Body of pancreas (tissue), 4 donors: ENCODE results near the gene DOCK4. TPM values are rescaled to one million over a fixed set of nuclear protein-coding genes. Genes with fewer than 3 reads are reported as not detected.

Experiments used
- ATAC-seq: fragments of 150-250 bp; one replicate; pipeline ENCODE4 v1.9.1; 2016
- DNase-seq, 4 donors: peaks; one replicate each; pipeline ENCODE4 v3.0.0-alpha.2; 2019
- H3K27ac ChIP-seq, 4 donors: fragments of 200-600 bp; sonication (generic); 1 replicate in 3 of 4; 2 replicates in 1 of 4; pipeline versions ENCODE4 v1.5.1 to v1.6.1; 2016 to 2019; ENCODE audit warnings: mild to moderate bottlenecking in 1 of 4, mixed read lengths in 1 of 4, moderate library complexity in 1 of 4
- H3K27me3 ChIP-seq, 2 donors: fragments of 200-600 bp; sonication (generic); one replicate each; pipeline ENCODE4 v1.6.0; 2016; ENCODE audit warnings: mild to moderate bottlenecking in 1 of 2
- H3K36me3 ChIP-seq, 2 donors: fragments of 200-600 bp; sonication (generic); replicated peaks in 1 of 2; 2 replicates each; pipeline ENCODE4 v1.5.1; 2016; ENCODE audit warnings: low read depth in 2 of 2; ENCODE audit not compliant: insufficient read depth in 1 of 2
- H3K4me1 ChIP-seq: fragments of 200-600 bp; sonication (generic); one replicate; pipeline ENCODE4 v1.6.0; 2016
- H3K4me3 ChIP-seq, 2 donors: fragments of 200-600 bp; sonication (generic); 1 replicate in 1 of 2; 2 replicates in 1 of 2; pipeline ENCODE4 v1.5.1; 2016 to 2019
- H3K9me3 ChIP-seq, 3 donors: fragments of 200-600 bp; sonication (generic); 1 replicate in 2 of 3; 2 replicates in 1 of 3; pipeline ENCODE4 v1.5.1; 2016
- POLR2A ChIP-seq, 3 donors: fragments of 450-650 bp; IDR thresholded peaks; one replicate each; pipeline ENCODE4 v1.6.1; 2016; ENCODE audit warnings: antibody characterized with exemption in 3 of 3, mild to moderate bottlenecking in 2 of 3
- WGBS, 2 donors: methylation state at CpG; one replicate each; pipeline ENCODE4 v1.1.5; 2017; 5-methylcytosine and 5-hydroxymethylcytosine counted together
- intact Hi-C: fragments of 100-400 bp; cut with DNase I; formaldehyde crosslinking; loops from one replicate; pipeline ENCODE4 v1.15.1; 2023
- total RNA-seq, 2 donors: library from RNA; depleted of rRNA; stranded (reverse); fragments of >200 nt; gene quantifications; one replicate each; pipeline ENCODE4 v1.1.0, GENCODE V29; 2016
- TF ChIP-seq, protein P1 (sequence below), 7 experiments: fragments of 450-650 bp in 4 of 7; fragments of 200-600 bp in 3 of 7; sonication (generic) in 3 of 7; IDR thresholded peaks; one replicate each; pipeline ENCODE4 v1.5.1; 2016 to 2019; ENCODE audit warnings: antibody characterized with exemption in 7 of 7

The DOCK4 gene
- total RNA-seq, 2 donors from 2014 or later = 24.9 to 34.6 TPM

DNA sequence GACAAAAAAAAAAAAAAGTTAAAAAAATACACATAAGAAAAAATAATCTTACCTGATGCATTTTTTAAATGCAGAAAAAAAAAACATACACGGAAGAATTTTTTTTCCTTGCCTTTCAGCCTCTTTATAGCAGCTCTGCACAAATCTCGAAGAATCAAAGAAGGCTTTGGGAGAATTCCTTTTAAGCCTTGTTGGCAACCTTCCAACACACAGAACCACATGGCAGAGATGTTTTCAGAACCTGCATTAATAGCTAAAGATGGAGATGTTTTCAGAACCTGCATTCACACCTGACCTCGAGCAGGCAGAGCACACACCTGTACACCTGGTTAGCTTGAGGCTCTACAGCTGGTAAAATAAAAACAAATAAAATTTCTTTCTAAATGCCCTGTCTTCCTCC lies 65.6 kb downstream of the DOCK4 start:
- no peaks in the 10 kb centered on the region for H3K9me3 ChIP-seq
- DNase-seq (no peak), ATAC-seq (no peak)
- no peak overlapping the region for H3K4me3 ChIP-seq
- WGBS, 2 donors = 77 to 82% methylated on average over 3 of the region's 3 CpGs
- no peak overlapping the region for H3K27ac ChIP-seq
- H3K36me3 ChIP-seq = no peaks in the 10 kb centered on the region
- H3K4me1 ChIP-seq = peaks cover 3% of the 10 kb centered on the region
- TF ChIP-seq POLR2A (IDR thresholded peaks at IDR 0.05) = no peak
- TF ChIP-seq, protein P1, sequence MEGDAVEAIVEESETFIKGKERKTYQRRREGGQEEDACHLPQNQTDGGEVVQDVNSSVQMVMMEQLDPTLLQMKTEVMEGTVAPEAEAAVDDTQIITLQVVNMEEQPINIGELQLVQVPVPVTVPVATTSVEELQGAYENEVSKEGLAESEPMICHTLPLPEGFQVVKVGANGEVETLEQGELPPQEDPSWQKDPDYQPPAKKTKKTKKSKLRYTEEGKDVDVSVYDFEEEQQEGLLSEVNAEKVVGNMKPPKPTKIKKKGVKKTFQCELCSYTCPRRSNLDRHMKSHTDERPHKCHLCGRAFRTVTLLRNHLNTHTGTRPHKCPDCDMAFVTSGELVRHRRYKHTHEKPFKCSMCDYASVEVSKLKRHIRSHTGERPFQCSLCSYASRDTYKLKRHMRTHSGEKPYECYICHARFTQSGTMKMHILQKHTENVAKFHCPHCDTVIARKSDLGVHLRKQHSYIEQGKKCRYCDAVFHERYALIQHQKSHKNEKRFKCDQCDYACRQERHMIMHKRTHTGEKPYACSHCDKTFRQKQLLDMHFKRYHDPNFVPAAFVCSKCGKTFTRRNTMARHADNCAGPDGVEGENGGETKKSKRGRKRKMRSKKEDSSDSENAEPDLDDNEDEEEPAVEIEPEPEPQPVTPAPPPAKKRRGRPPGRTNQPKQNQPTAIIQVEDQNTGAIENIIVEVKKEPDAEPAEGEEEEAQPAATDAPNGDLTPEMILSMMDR (IDR thresholded peaks at IDR 0.05) = no peak
- intact Hi-C loops = no loop called here
- H3K27me3 ChIP-seq = no peaks in the 10 kb centered on the region

DNA sequence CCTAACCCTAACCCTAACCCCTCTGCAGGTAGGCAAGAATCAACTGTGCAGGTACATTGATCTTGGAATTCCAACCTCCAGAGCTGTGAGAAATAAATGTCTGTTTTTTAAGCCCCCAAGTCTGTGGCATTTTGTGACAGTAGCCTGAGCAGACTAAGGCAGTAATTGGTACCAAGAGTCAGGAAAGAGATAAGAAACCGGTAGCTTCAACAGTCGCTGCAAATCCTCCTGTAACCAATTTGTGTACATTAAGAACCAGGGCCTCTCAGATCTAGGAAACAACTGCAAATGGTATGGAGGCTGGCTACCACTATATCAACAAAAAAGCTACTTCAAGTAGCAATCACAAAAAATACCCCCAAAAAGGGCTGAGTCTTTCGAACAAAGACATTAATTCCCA lies 67.3 kb downstream of the DOCK4 start:
- ATAC-seq = no peak
- intact Hi-C loops = no loop called here

DNA sequence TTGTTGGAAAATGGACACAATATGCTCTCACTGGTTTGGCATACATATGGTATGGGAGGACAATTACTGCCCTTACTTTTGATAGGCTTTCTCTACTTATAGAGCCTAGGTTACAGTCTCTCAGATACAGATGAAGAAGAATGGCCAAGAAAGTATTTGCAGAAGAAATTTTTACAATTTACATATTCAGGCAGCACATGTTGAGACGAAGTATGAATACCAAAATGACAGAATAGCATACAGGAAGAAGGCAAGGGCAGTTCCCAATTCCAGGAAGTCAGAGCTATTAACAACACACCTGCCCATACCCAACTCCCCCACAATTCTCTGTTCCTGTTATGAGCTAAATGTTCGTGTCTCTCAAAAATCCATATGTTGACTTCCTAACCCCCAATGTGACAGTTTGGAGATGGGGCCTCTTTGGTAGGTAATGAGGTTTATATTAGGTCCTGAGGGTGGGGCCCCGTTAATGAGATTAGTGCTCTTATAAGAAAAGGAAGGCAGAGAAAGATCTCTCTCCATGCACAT lies 67.8 kb downstream of the DOCK4 start:
- no peak for DNase-seq
- H3K27ac ChIP-seq = no peak overlapping the region
- H3K36me3 ChIP-seq = no peaks in the 10 kb centered on the region
- no peaks in the 10 kb centered on the region for H3K9me3 ChIP-seq
- intact Hi-C loops = no loop called here
- TF ChIP-seq, protein P1 (IDR thresholded peaks at IDR 0.05) = no peak
- no peak for TF ChIP-seq POLR2A (IDR thresholded peaks at IDR 0.05)
- H3K27me3 ChIP-seq = no peaks in the 10 kb centered on the region
- peaks cover 3% of the 10 kb centered on the region for H3K4me1 ChIP-seq
- ATAC-seq = no peak
- WGBS, 2 donors = 88 to 99% methylated on average over 3 of the region's 3 CpGs
- H3K4me3 ChIP-seq = no peak overlapping the region

More for the DNA sequence above, 67.3 kb downstream of the DOCK4 start:
- DNase-seq = no peak
- Histone ChIP-seq H3K4me3 (no peak overlapping the region), H3K4me1 (peaks cover 3% of the 10 kb centered on the region), H3K9me3 (no peaks in the 10 kb centered on the region), H3K27me3 (no peaks in the 10 kb centered on the region), H3K27ac (no peak overlapping the region), H3K36me3 (no peaks in the 10 kb centered on the region)
- 90 to 95% methylated on average over 3 of the region's 3 CpGs for WGBS, 2 donors
- TF ChIP-seq, protein P1 (IDR thresholded peaks at IDR 0.05) = no peak
- no peak for TF ChIP-seq POLR2A (IDR thresholded peaks at IDR 0.05)

DNA sequence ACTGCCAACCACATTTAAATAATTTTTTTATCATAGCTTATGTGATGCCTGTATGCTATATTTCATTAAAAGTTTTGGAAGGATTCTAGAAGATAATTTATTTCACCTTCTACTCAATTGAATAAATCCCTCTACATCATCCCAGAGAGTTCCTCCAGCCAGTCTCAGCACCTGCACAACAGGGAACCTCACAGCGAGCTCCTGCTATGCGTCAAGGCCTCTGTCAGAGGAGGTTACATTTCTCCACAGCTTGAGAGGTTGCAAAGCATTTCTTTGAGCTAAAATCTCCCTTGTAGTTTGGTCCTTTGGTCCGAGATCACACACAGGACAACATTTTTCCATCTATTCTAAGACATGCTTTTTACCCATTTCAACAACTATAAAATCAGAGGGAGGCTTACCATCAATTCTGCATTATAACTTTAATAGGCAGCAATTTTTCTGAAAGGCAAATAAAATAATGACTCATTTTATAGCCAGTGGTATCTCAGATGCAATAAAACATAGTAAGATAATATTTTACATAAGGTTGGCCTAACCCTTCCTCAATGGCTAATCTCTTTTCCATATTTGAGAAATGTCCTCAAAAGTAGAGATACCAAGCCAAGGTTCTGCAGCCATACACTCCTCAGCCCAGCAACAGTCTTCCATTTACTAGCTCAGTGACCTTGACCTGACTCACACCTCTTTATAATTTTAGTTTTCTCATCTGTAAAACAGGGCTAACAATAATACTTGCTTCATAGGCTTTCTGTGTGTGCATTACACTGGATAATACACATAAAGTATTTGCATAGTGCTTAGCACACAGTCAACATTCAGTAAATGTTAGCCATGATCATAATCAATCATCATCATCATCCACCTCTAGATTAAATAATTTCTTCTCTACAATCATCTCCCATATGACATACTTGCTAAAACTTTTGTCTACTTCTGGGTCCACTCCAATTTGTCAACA lies 68.8 kb downstream of the DOCK4 start:
- peaks cover 3% of the 10 kb centered on the region for H3K4me1 ChIP-seq
- H3K27ac ChIP-seq = no peak overlapping the region
- no peaks in the 10 kb centered on the region for H3K9me3 ChIP-seq
- no peaks in the 10 kb centered on the region for H3K27me3 ChIP-seq
- no peaks in the 10 kb centered on the region for H3K36me3 ChIP-seq
- TF ChIP-seq, protein P1 (IDR thresholded peaks at IDR 0.05) = no peak
- TF ChIP-seq POLR2A (IDR thresholded peaks at IDR 0.05) = no peak
- H3K4me3 ChIP-seq = no peak overlapping the region
- ATAC-seq (no peak), DNase-seq (no peak)
- intact Hi-C loops = no loop called here
- 90 to 93% methylated on average over 3 of the region's 3 CpGs for WGBS, 2 donors
